ENCODE results near the gene RASA1. TPM values are rescaled to one million over a fixed set of nuclear protein-coding genes. Genes with fewer than 3 reads are reported as not detected.

Gene RASA1
- total RNA-seq, 1 donor from 2014 or later, result 36.6 TPM

GRCh38 chr5:87361536-87362213 lies 94.0 kb downstream of the RASA1 start:
- TF ChIP-seq CTCF (IDR thresholded peaks at IDR 0.05; ENCODE audit: unreplicated experiment), result no peak
- peaks cover 3% of the 10 kb centered on the region for H3K4me1 Mint-ChIP-seq
- no peaks in the 10 kb centered on the region for H3K27me3 Mint-ChIP-seq (ENCODE audit: low read depth)
- no peaks in the 10 kb centered on the region for H3K9me3 Mint-ChIP-seq
- no peak overlapping the region for H3K4me3 Mint-ChIP-seq
- peaks cover 13% of the 10 kb centered on the region for H3K36me3 Mint-ChIP-seq
- H3K27ac Mint-ChIP-seq, result no peak overlapping the region
- no peak for DNase-seq (ENCODE audit: low spot score in 2 of 2, unreplicated experiment in 2 of 2)

GRCh38 chr5:87367243-87367642 lies 99.6 kb downstream of the RASA1 start:
- Mint-ChIP-seq H3K27ac (no peak overlapping the region), H3K4me1 (no peaks in the 10 kb centered on the region), H3K4me3 (no peak overlapping the region), H3K36me3 (peaks cover 17% of the 10 kb centered on the region), H3K27me3 (ENCODE audit: low read depth) (no peaks in the 10 kb centered on the region), H3K9me3 (no peaks in the 10 kb centered on the region)
- no peak for DNase-seq (ENCODE audit: low spot score in 2 of 2, unreplicated experiment in 2 of 2)
- TF ChIP-seq CTCF (IDR thresholded peaks at IDR 0.05; ENCODE audit: unreplicated experiment), result no peak

GRCh38 chr5:87368601-87369000 lies 100.9 kb downstream of the RASA1 start:
- peaks cover 14% of the 10 kb centered on the region for H3K36me3 Mint-ChIP-seq

GRCh38 chr5:87369431-87369830 lies 101.7 kb downstream of the RASA1 start:
- DNase-seq (ENCODE audit: low spot score in 2 of 2, unreplicated experiment in 2 of 2), result no peak

More at GRCh38 chr5:87368601-87369000, 100.9 kb downstream of the RASA1 start:
- Mint-ChIP-seq H3K4me1 (no peaks in the 10 kb centered on the region), H3K27me3 (ENCODE audit: low read depth) (no peaks in the 10 kb centered on the region), H3K9me3 (no peaks in the 10 kb centered on the region), H3K4me3 (no peak overlapping the region), H3K27ac (no peak overlapping the region)
- no peak for DNase-seq (ENCODE audit: low spot score in 2 of 2, unreplicated experiment in 2 of 2)
- no peak for TF ChIP-seq CTCF (IDR thresholded peaks at IDR 0.05; ENCODE audit: unreplicated experiment)

GRCh38 chr5:87372705-87373104 lies 105.0 kb downstream of the RASA1 start:
- Mint-ChIP-seq H3K27ac (no peak overlapping the region), H3K27me3 (ENCODE audit: low read depth) (no peaks in the 10 kb centered on the region), H3K4me3 (no peak overlapping the region), H3K36me3 (peaks cover 19% of the 10 kb centered on the region), H3K9me3 (no peaks in the 10 kb centered on the region), H3K4me1 (no peaks in the 10 kb centered on the region)
- DNase-seq (ENCODE audit: low spot score in 2 of 2, unreplicated experiment in 2 of 2), result no peak
- no peak for TF ChIP-seq CTCF (IDR thresholded peaks at IDR 0.05; ENCODE audit: unreplicated experiment)

More at GRCh38 chr5:87369431-87369830, 101.7 kb downstream of the RASA1 start:
- Mint-ChIP-seq H3K4me3 (no peak overlapping the region), H3K36me3 (peaks cover 14% of the 10 kb centered on the region), H3K9me3 (no peaks in the 10 kb centered on the region), H3K27ac (no peak overlapping the region), H3K27me3 (ENCODE audit: low read depth) (no peaks in the 10 kb centered on the region), H3K4me1 (no peaks in the 10 kb centered on the region)
- no peak for TF ChIP-seq CTCF (IDR thresholded peaks at IDR 0.05; ENCODE audit: unreplicated experiment)
